ENCODE data around the gene TEX51. TPM values are rescaled to one million over a fixed set of nuclear protein-coding genes. Genes with fewer than 3 reads are reported as not detected.

The TEX51 gene
- not detected for total RNA-seq

DNA sequence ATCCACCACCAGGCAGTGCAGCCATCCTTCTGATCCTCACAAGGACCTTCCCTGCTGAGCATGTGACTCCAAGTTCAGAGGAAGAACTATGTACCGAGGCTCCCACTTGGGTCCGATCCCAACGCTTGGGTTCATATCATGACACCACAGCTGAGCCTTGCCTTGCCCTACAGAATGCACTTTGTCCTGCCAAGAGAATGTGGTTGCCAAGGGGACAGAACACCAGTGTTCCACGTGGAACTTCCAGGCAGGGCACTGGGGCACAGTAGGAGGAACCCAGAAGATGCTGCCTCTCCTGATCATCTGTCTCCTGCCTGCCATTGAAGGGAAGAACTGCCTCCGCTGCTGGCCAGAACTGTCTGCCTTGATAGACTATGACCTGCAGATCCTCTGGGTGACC lies at the start of gene TEX51:
TEX51 (plus strand) TSS at position 255 of the 400 bp plus-strand sequence; CDS start at position 284, 29 bp downstream.
- H3K27me3 ChIP-seq = peaks cover 3% of the 10 kb centered on the region
- peaks cover 0 to 3% (median 0%) of the 10 kb centered on the region in 3 donors for H3K9me3 ChIP-seq
- no peak within 1 kb of the TSS for H3K27ac ChIP-seq
- H3K36me3 ChIP-seq = no peaks in the 10 kb centered on the region
- no peak for ATAC-seq
- TF ChIP-seq EP300 (IDR thresholded peaks at IDR 0.05) = no peak
- no peak for TF ChIP-seq POLR2AphosphoS5 (IDR thresholded peaks at IDR 0.05)
- TF ChIP-seq, protein P1, sequence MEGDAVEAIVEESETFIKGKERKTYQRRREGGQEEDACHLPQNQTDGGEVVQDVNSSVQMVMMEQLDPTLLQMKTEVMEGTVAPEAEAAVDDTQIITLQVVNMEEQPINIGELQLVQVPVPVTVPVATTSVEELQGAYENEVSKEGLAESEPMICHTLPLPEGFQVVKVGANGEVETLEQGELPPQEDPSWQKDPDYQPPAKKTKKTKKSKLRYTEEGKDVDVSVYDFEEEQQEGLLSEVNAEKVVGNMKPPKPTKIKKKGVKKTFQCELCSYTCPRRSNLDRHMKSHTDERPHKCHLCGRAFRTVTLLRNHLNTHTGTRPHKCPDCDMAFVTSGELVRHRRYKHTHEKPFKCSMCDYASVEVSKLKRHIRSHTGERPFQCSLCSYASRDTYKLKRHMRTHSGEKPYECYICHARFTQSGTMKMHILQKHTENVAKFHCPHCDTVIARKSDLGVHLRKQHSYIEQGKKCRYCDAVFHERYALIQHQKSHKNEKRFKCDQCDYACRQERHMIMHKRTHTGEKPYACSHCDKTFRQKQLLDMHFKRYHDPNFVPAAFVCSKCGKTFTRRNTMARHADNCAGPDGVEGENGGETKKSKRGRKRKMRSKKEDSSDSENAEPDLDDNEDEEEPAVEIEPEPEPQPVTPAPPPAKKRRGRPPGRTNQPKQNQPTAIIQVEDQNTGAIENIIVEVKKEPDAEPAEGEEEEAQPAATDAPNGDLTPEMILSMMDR (IDR thresholded peaks at IDR 0.05) = no peak
- no peak for TF ChIP-seq POLR2A (IDR thresholded peaks at IDR 0.05)
- no peak within 1 kb of the TSS for H3K4me3 ChIP-seq
- no peaks in the 10 kb centered on the region for H3K4me1 ChIP-seq
- WGBS, 2 donors (ENCODE audit: low coverage in 1 of 2) = 86 to 100% methylated on average over 1 to 2 of the region's 5 CpGs

DNA sequence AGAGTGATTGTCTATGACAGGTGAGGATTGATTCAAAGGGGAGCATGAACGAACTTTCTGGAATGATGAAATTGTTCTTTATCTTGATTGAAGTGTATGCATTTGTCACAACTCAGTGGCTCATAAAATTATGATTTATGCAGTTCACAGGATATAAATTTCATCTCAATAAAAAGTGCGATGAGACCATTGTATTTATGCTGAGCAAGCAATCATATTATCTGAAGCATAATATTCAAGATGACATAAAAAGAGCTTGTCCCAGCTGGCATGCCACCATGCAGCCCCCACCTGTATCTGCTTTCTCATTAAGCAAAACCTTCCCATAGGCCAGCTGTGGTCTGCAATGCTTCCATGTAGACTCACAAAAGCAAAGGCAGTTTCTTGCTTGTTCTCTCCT lies 49.6 kb upstream of the TEX51 start:
- no peak for ATAC-seq
- Histone ChIP-seq H3K27me3 (no peaks in the 10 kb centered on the region), H3K36me3 (no peaks in the 10 kb centered on the region), H3K27ac (no peak overlapping the region), H3K9me3 (no peaks in the 10 kb centered on the region), H3K4me1 (no peaks in the 10 kb centered on the region), H3K4me3 (no peak overlapping the region)
- TF ChIP-seq, protein P1 (IDR thresholded peaks at IDR 0.05) = no peak
- TF ChIP-seq EP300 (IDR thresholded peaks at IDR 0.05) (no peak), POLR2A (IDR thresholded peaks at IDR 0.05) (no peak), POLR2AphosphoS5 (IDR thresholded peaks at IDR 0.05) (no peak)
- 79 to 89% methylated on average over 2 of the region's 2 CpGs for WGBS, 2 donors (ENCODE audit: low coverage in 1 of 2)

DNA sequence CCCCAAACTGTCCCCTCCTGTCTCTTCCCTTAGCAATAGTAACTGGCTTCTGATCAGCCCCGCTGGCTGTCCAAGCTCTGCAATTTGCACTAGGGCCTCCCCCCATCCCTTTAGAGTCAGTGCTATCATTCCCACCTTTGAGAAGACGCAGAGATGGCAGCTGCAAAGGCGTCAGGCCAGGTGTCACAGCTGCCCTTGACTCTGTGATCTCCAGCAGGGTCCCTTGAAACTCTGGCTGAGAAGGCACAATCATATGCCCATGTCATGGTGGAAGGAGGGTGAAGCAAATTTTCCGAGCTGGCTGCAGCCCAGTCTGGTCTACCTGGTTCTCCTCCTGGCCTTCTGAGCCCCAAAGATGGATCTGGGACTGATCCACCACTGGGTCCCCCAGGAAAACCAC lies 49.2 kb upstream of the TEX51 start:
- Histone ChIP-seq H3K27me3 (no peaks in the 10 kb centered on the region), H3K36me3 (no peaks in the 10 kb centered on the region), H3K9me3 (no peaks in the 10 kb centered on the region), H3K4me1 (no peaks in the 10 kb centered on the region), H3K27ac (no peak overlapping the region), H3K4me3 (no peak overlapping the region)
- WGBS, 2 donors (ENCODE audit: low coverage in 1 of 2) = 68 to 91% methylated on average over 1 to 3 of the region's 4 CpGs
- TF ChIP-seq, protein P1 (IDR thresholded peaks at IDR 0.05) = no peak
- no peak for TF ChIP-seq EP300 (IDR thresholded peaks at IDR 0.05)
- ATAC-seq = no peak

DNA sequence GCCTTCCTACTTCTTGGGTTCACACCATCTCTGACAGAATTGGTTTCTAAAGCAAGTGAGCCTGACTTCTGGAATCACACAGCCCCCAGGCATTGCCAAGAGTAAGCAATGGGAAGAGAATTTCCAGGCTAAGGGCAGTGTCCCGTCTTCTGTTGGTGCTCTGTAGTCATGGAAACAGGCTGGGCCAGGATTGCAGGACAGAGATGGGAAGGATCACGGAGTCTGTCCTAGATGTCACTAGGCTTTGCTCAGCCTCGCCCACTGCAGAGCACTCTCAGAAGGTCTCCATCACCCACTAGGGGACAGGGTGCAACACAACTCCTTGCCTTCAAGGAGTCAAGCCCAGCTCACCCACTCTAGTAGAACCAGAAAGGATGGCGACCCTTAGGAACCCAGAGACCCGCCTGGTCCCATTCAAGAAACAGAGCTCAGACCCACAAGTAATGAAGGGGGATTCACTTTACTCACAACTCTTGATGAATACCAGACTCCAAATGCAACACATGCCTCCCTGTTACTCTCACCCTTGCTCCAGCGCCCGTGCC lies 48.6 kb upstream of the TEX51 start:
- TF ChIP-seq EP300 (IDR thresholded peaks at IDR 0.05) (no peak), POLR2A (IDR thresholded peaks at IDR 0.05) (no peak), POLR2AphosphoS5 (IDR thresholded peaks at IDR 0.05) (no peak)
- TF ChIP-seq, protein P1 (IDR thresholded peaks at IDR 0.05) = no peak
- no peak for ATAC-seq
- Histone ChIP-seq H3K4me3 (no peak overlapping the region), H3K9me3 (no peaks in the 10 kb centered on the region), H3K36me3 (no peaks in the 10 kb centered on the region), H3K4me1 (no peaks in the 10 kb centered on the region), H3K27ac (no peak overlapping the region), H3K27me3 (no peaks in the 10 kb centered on the region)
- WGBS, 2 donors (ENCODE audit: low coverage in 1 of 2) = 71 to 76% methylated on average over 2 to 4 of the region's 7 CpGs

DNA sequence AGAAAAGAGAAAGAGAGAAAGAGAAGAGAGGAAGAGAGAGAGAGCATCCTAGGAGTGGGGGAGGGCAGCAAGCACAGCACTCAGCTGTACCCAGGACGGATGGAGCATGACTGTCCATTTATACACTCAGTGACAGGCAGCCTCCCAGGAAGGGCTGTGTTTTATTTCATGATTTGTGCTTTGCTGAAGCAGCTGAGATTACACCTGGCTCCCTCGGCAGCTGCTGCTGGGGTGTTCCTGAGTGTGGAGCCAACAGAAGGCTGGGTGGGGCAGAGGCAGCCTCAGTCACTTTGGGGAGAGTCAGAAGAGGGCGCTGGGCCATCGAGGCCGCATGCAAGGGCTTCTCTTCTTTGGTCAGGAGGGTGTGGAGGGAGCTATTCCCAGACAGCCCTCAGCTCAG lies 47.8 kb upstream of the TEX51 start:
- Histone ChIP-seq H3K9me3 (no peaks in the 10 kb centered on the region), H3K27ac (no peak overlapping the region), H3K4me1 (no peaks in the 10 kb centered on the region), H3K36me3 (no peaks in the 10 kb centered on the region), H3K4me3 (no peak overlapping the region), H3K27me3 (no peaks in the 10 kb centered on the region)
- WGBS, 2 donors (ENCODE audit: low coverage in 1 of 2) = 29 to 43% methylated on average over 1 of the region's 5 CpGs
- no peak for ATAC-seq
- no peak for TF ChIP-seq EP300 (IDR thresholded peaks at IDR 0.05)
- no peak for TF ChIP-seq POLR2A (IDR thresholded peaks at IDR 0.05)
- TF ChIP-seq POLR2AphosphoS5 (IDR thresholded peaks at IDR 0.05) = no peak
- TF ChIP-seq, protein P1 (IDR thresholded peaks at IDR 0.05) = no peak
